ENCODE results near the gene WDR88.
"Not testable (repeated sequence)": the region's sequence is repeated elsewhere in the genome, so short reads cannot be mapped to it uniquely, and the experiment has no call there.

The WDR88 gene, protein sequence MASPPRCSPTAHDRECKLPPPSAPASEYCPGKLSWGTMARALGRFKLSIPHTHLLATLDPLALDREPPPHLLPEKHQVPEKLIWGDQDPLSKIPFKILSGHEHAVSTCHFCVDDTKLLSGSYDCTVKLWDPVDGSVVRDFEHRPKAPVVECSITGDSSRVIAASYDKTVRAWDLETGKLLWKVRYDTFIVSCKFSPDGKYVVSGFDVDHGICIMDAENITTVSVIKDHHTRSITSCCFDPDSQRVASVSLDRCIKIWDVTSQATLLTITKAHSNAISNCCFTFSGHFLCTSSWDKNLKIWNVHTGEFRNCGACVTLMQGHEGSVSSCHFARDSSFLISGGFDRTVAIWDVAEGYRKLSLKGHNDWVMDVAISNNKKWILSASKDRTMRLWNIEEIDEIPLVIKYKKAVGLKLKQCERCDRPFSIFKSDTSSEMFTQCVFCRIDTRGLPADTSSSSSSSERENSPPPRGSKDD

DNA sequence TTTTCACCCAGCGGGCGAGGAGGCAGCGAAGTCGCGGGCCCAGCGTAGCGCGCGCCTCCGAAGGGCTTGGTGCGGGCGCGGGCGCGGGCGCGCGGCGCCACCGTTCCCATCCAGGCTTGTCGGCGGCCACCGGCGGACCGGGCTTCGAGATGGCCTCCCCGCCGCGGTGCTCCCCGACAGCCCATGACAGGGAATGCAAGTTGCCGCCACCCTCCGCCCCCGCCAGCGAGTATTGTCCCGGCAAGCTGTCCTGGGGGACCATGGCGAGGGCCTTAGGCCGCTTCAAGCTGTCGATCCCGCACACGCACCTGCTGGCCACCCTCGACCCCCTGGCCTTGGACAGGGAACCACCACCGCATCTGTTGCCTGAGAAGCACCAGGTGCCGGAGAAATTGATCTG, at the start of gene WDR88:
Gene WDR88, plus strand, starts transcription at position 94 of the 400 bp plus-strand sequence. Its CDS starts 56 bp downstream, at position 150.
- DNase-seq = no peak

DNA sequence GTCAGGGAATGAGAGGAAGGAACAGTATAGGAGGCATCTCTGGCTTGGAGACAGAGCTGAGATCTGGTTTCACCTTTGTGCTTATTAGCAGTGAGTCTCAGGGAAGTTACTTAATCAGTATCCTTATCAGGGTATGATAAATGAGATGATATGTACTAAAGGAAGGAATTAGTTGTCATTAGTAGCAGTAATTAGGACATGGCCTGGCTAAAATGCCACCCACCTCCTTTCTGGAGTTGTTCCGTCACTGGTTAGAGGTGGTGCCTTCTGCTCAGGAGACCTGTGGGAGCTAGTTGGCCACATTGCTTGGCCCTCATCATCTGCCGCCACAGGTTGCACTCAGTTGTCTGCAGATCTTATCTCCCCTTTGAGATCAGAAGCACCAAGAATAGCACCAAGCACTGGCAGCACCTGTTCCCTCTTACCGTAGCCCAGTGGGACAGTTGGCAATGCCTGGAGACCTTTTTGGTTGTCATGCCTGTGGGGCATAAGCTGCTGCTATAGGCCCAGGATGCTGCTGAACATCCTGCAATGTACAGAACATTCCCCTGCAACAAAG, 46.3 kb upstream of the WDR88 start:
- DNase-seq = no peak

DNA sequence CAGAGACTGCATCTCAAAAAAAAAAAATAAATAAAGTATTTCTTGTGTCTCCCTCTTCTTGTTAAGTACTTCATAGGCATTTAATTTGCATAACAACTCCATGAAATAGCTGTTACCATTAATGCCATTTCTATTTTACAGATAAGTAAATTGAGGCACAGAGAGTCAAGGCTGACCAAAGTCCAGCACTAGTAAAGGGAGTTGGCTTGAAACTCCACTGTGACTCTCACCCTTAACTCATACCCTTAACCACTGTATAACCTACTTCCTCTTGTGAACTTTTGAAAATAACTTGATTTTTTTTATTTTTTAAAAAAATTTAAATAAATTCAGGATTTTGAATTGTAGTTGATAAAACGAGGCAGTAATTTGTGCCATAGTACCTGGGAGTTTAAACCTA, 45.0 kb upstream of the WDR88 start:
- no peak for DNase-seq

DNA sequence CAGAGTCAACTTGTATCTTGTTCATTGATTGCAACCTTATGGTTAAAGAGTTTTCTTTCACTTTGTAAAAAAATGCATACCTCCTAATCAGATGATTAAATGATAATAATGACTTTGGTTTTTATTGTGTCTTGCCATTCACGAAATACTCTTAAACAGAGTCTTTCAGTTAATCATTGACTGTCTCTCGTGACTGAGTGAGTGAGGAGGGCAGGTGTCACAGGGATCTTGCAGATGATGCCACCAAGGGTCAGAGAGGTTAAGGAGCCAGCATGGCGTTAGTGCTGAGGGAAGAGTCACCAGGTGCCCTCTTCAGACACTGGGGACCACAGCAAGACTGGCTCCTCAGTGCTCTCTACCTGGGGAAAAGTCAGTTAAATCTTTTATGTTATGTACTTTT, 42.9 kb upstream of the WDR88 start:
- DNase-seq = no peak

DNA sequence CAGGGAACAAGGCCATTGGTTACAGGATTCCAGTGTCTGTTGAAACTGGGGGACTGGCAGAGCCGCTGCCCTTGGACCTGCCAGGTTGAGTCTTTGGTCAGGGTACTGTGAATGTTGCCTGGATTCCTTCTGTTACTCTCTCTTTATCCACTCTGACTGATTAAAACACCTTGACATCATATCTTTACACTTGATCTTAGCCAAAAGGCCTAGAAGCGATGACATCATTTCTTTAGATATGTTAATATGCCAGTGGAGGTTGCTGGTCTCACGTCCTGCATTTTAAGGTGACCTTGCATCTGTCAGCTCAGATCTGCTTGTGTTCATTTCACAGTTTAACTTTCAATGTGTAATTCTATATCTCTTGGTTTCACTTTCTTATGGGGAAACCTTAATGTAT, 41.7 kb upstream of the WDR88 start:
- DNase-seq = no peak

DNA sequence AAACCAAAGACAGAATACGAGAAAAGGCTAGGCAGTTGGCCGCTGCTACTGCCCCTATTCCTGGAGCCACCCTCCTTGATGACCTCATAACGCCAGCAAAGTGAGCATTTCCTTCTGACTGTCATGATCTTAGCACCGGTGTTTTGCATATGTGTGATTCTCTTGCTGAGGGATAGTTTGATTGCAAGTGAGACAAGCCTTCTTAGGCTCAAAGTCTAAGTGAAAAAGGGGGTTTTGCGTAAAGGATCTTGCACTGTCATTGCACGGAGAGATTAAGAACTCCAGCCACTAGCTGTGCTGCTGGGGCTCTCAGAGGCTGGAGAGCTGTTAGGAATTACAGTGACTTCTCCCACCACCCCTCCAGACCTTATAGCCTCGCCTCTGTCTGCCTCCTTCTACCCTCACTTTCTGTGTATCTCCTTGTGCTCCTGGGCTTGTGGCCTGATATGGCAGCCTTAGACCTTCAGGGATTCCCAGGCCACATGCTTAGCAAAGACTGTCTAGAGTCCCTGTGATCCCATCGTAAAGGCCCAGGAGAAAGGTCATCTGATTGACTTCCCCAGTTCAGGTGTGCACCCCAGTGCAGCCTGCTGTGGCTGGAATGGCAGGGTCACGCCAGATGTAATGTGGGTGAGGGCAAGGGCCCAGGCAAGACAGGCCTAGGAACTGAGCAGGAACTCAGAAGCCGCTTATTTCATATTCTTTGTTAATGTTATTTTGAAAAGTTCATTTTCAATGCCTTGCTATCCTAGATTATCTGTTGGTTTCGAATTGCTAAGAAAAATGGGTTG, 38.3 kb upstream of the WDR88 start:
- DNase-seq = no peak

DNA sequence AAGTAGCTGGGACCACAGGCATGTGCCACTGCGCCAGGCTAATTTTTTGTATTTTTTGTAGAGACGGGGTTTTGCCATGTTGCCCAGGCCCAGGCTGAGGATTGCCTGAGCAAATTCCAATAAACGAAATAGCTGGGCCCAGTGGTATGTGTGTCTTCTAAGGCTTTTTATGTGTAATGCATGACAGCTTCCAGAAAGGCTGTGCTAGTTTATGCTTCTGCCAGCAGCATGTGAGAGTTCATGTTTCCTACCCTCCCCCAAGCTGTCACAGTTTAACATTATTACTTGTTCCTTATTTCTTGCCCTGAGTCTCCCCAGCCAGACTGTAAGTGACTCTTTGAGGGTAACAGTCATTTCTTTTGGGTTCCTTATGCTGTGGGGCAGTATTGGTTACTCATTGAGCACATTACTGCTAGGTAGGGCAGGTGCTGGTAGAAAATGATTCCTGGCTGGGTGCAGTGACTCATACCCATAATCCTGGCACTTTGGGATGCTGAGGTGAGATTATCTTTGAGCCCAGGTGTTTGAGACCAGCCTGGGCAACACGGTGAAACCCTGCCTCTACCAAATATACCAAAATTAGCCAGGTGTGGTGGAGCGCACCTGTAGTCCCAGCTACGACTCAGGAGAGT, 37.4 kb upstream of the WDR88 start:
- DNase-seq = no peak

DNA sequence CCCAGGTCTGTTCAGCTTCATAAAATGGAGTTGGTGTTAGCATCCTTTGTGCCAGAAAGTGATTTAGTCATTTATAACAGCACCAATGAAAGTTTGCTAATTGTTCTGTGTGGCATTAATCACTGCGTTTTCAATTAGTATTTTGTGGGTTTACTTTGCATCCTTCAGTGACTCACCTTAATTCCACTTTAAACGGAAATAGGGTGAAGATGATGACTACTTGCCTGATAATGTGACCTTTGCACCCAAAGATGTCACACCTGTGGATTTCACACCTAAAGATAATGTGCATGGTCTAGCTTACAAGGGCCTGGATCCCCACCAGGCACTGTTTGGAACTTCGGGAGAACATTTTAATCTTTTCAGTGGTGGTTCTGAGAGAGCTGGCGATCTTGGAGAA, 35.9 kb upstream of the WDR88 start:
- no peak for DNase-seq

DNA sequence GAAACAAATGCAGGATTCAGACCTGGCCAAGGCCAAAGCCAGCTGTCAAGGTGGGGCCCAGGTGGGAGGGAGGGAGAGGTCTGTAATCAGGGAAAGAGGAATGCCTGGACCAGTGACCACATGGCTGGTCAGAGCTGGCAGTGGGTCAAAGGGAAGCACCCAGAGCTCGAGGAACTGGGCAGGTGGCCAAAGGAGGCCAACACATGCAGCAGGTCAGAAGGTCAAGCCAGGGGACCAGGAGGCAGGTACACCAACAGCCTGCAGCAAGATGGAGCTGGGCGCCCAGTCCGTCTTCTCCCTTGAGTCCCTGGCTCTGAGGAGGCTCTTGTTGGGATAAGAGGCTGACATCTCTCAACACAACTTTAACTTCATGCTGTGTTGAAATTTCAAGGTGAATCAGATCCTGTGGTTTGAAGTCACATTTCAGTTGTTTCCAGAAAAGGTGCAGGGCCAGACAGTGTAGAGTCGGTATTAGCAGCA, 33.8 kb upstream of the WDR88 start:
- DNase-seq = no peak

DNA sequence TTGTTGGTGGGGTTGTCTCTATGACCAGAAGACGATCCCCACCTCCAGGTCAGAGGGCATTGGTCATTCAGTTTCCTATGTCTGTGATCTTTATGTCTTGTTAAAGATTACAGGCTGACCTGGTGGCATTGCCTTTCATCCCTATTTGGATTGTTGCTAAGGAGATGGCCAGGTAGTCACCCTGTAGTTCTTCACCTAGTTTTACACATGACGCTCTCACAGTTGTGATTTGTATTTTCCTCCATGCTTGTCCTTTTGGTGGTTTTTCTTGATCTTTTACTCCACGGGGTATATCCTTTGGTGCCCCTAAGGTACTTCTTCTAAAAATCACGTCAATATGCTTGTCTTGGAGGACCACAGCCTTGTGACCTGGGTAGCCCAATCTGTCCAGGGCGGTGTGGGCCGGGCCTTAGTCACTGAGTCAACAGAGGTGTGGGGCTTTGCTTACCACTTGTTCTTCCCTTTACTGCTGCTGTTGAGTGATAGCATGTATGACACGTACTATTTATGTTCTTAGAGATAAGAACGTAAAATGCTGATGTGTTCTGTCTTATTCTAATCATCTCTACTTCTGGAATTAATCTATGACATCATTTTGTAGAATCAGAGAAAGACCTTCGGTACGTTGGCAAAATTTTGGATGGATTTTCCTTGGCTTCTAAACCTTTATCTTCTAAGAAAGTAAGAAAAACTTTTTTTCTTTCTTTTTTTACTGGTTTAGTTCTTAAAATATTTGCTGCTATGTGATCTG, 30.8 kb upstream of the WDR88 start:
- no peak for DNase-seq

DNA sequence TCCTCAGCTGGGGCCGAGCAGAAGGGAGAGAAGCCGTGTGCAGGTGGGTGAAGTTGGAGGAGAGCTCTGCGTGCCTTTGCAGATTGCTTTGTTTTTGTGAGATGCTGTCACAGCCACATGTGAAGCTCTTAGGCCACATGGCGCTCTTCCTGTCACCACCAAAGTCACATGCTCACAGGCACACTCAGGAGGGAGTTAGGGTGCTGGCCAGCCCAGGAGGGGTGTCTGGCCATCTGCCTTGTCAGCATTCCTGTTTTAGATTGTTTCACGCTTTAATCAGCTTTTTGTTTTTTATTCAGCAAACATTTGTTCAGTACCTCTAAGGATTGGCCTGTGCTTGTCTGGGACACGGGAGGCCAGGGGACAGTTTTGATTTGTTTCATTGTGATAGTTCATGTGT, 29.0 kb upstream of the WDR88 start:
- DNase-seq = no peak

DNA sequence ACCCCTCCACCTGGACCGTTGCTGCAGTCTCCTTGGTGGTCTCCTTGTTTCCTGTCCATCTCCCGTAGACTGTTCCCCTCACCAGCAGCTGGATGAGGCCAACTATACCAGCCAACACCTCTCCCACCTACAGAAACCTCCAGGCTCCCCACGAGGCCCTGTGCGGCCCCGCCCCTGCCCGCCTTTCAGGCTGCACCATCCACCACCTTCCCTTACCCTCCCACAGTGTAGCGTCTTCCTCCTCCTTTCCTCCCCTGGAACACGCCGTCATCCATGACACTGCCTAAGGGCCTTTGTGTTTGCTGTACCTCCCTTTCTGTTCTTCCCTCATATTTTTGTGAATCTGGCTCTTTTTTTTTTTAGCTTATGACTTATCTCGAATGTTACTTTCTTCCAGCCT, 23.8 kb upstream of the WDR88 start:
- no peak for DNase-seq

DNA sequence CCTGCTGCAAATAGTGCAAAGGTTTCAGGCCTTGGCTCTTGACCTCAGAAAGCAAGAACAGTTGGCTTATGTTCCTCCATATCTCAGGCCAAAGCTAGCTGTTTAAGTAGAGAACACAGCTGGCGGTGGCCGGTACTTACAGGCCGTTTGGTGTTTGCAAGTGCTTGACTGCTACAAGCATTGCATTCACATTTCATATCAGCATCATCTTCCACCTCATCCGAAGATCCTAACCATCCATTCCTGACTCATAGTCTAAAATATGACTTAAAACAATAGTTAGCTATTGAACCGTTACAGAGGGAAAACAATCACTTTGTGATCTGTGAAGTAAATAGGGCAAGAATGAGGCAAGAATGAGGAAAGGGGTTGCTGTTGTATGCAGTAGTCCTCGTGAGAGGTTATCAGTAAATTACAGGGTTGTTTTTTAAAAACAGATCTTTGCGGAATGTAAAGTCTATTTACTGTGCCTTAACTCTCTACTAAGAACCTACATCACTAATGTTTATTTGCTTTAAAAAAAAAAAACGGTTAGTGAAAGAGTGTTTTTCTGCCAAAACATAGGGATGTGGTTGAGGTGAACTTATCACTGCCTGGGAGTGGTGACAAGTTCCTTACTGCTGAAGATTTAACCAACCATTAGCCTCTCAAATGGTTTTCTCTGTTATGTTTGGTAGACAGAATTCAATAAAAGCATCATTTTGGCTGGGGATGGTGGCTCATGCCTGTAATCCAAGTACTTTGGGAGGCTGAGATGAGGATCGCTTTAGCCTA, 21.6 kb upstream of the WDR88 start:
- no peak for DNase-seq

DNA sequence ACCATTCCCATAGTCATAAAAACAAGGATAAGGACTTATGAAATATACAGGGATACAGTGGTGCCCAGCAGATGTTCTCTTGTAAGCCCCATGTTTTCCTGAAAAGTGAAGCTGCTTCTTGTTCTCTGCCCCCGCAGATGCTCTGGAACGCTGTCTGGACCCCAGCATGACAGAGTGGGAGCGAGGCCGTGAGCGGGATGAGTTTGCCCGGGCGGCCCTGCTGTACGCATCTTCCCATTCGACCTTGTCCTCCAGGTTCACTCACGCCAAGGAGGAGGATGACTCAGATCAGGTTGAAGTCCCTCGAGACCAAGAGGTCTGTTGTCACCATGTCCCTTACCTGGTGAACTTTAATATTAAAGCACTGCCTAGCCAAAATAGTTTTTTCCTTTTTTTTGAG, 20.3 kb upstream of the WDR88 start:
- no peak for DNase-seq

DNA sequence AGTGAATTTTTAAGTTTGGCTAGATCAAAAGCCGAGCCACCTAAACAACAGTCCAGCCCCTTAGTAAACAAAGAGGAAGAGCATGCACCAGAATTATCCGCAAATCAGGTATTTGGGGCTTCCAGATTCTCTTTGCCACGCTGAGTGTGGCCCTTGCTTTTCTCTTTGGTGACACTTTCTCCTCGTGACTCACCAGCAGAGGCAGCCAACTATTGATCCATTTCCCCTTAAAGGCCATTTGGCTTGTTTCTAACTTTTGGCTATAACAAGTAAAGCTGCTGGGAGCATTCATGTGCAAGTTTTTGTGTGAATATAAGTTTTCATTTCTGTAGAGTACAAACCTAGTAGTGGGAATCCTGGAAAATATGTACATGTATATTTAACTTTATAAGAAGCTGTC, 17.6 kb upstream of the WDR88 start:
- DNase-seq = no peak

DNA sequence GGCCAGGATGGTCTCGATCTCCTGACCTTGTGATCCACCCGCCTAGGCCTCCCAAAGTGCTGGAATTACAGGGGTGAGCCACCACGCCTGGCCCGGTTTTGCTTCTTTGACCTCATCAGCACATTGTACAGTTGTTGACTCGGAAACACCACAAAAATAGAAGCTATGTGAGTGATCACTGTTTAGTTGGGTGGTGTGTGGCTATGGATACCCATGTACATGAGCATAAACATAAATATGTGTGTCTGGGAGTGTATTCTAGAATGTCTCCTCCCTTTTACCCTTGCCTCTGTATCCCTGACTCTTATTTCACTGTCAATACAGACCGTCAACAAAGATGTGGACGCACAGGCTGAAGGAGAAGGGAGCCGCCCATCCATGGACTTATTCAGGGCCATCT, 14.4 kb upstream of the WDR88 start:
- no peak for DNase-seq

DNA sequence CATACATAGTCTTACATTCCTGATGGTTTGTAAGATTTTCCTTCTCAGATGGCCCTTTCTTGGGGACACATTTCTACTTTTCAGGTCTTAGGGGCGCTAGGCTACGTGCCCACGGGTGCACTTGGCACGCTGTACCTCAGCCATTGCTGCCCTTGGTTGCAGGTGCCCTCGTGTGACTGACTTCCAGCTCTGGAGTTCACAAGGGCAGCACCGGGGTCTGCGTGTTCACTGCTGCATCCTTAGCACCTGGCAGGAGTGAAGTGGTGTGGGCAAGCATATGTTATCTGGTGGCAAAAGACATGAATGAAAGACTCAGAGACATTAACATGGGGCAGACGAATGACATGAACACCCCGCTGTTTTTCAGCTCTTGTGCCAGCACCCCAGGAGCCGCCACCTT, 13.3 kb upstream of the WDR88 start:
- no peak for DNase-seq

DNA sequence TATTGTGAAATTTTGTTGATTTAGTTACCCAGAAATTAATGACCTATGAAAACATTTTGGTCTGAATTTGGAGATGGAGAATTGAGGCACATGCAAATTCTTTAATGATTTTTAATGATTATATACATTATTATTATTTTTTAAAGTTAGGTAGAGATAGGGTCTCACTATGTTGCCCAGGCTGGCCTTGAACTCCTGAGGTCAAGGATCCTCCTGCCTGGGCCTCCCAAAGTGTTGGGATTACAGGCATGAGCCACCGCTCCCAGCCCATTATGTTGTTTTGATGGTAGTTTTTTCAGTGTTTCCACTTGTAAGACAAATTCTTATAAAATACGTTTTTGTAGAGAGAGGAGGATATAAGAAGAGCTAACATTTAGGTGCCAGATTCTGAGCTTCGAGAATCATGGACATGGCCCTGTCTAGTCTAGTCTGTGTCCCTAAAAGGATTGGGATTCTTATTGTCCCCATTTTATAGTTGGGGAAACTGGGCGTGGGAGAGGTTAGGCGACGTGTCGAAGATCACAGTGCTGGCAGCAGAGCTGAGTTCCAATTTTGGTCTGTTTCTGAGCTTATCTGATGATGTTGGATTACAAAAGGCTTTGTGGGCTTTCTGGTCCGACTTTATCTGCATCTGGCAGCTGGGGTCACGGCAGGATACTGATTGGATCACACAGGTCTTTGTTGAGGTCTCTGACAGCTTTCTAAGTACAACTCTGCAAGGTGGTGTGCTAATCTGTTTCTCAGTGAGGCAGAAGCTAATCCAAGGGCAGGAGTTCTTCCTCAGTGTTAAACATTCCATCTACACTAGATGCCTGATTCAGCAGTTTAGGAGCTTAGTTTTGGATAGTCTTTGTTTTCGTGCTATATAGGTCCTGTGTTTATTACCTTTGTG, 7.5 kb upstream of the WDR88 start:
- no peak for DNase-seq

DNA sequence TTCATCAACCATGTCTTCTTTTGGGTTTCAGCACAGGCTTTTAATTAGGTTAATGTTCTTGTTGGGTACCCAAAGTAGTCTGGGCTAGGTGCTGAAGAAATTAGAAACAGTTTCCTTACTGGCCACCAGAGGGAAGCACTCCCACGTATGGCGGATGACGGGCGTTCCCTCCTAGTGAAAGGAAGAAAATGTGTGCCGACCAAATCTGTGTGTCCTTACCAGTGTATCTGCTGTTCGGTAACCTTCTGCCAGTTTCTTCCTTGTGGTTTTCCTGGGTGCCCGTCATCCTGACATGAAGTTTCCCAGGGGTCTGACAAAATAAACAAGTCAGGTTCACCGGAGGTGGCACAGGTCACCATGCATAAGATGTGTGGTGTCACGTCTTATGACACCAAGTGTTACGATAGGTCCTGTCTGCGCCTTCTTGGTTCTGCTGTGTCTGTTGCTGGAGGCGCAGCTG, 6.0 kb upstream of the WDR88 start:
- DNase-seq = peak; percentile 71 to 80 (median 77)

DNA sequence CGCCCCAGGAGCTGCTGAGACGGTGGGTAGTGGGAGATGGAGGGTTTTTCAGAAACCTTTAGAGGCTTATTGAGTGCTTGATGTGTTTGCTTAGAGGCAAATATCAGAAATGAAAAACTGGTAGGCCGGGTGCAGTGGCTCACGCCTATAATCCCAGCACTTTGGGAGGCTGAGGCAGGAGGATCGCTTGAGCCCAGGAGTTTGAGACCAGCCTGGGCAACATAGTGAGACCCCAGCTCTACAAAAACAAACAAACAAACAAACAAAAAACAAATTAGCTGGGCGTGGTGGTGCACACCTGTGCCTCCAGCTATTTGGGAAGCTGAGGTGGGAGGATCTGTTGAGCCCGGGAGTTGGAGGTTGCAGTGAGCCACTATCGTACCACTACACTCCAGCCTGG, 5.2 kb upstream of the WDR88 start:
- not testable (repeated sequence) for DNase-seq
